ENCODE measurements around the gene CLRN3.

DNA sequence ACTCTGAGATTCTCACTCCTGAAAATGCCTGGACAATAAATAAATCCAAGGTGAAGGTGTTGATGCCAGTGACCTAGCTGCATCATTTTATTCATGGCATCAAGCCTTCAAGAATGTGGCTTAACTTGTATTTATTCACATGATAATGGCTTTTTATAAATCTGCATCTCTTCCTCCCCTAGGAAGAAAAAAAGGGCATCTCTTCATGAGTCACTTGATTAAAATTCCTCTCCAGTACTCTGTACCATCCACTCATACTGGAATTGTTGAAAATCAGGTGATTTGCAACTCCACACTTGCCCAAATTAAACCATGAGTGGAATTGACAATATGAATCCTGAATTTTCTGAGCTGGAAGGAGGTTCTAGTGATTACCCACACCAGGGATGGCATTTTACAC is 44.3 kb upstream of the CLRN3 start:
- TF ChIP-seq, protein P1, sequence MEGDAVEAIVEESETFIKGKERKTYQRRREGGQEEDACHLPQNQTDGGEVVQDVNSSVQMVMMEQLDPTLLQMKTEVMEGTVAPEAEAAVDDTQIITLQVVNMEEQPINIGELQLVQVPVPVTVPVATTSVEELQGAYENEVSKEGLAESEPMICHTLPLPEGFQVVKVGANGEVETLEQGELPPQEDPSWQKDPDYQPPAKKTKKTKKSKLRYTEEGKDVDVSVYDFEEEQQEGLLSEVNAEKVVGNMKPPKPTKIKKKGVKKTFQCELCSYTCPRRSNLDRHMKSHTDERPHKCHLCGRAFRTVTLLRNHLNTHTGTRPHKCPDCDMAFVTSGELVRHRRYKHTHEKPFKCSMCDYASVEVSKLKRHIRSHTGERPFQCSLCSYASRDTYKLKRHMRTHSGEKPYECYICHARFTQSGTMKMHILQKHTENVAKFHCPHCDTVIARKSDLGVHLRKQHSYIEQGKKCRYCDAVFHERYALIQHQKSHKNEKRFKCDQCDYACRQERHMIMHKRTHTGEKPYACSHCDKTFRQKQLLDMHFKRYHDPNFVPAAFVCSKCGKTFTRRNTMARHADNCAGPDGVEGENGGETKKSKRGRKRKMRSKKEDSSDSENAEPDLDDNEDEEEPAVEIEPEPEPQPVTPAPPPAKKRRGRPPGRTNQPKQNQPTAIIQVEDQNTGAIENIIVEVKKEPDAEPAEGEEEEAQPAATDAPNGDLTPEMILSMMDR (IDR thresholded peaks at IDR 0.05) = no peak
- TF ChIP-seq EP300 (IDR thresholded peaks at IDR 0.05) = no peak

Measured in ovary (tissue), 3 donors.